ENCODE data around the gene IPO5. TPM values are rescaled to one million over a fixed set of nuclear protein-coding genes. Genes with fewer than 3 reads are reported as not detected.

IPO5 gene
- total RNA-seq, 1 experiment from 2014 or later, result 155 TPM

DNA sequence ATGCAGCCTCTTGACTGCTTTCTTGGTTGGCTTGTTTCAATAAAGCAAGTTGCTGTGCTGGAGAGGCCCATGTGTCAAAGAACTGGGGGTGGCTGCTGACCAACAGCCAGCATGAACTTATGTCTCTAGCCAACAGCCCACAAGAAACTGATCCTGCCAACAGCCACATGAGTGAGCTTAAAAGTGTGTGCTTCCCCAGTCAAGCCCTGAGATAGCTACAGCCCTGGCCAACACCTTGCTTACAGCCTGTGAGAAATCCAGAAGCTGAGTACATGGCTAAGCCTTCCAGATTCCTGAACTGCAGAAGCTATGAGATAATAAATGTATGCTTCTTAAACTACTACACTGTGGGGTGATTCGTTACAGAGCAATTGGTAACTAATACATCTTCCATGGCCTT, 38.9 kb upstream of the IPO5 start:
- no peak overlapping the region for H3K4me3 ChIP-seq (ENCODE audit: low read length)
- no TSS peak for BruUV-seq (replicated peaks)
- no peaks in the 10 kb centered on the region for H3K79me2 ChIP-seq (ENCODE audit: low read length)
- H3K9me3 ChIP-seq (ENCODE audit: low read length), result no peaks in the 10 kb centered on the region
- H3K4me2 ChIP-seq (ENCODE audit: low read length), result no peak overlapping the region
- H3F3A ChIP-seq (ENCODE audit: low read length, unreplicated experiment), result no peaks in the 10 kb centered on the region
- no peak for DNase-seq
- TF ChIP-seq EZH2 (IDR thresholded peaks at IDR 0.05; ENCODE audit: low read length, unreplicated experiment), result no peak
- no peak for TF ChIP-seq EZH2phosphoT487 (IDR thresholded peaks at IDR 0.05; ENCODE audit: borderline replicate concordance, low read length)
- no peak for TF ChIP-seq CTCF (conservative IDR thresholded peaks at IDR 0.05; ENCODE audit: low read depth, low read length)
- H3K9ac ChIP-seq (ENCODE audit: low read length), result no peak overlapping the region
- intact Hi-C loops (cut with micrococcal nuclease), result no loop called here
- ChIA-PET POLR2A (ENCODE audit: unreplicated experiment) (no interaction called here), CTCF (no interaction called here)
- no peak overlapping the region for H2AFZ ChIP-seq (ENCODE audit: low read length)
- H3K36me3 ChIP-seq (ENCODE audit: low read depth, low read length), result no peaks in the 10 kb centered on the region
- H3K27me3 ChIP-seq (ENCODE audit: low read length), result no peaks in the 10 kb centered on the region
- H3K4me1 ChIP-seq (ENCODE audit: insufficient read depth, low read length), result peaks cover 10% of the 10 kb centered on the region; the same call in 1 of the 2 replicates
- H3K9me2 ChIP-seq (replicated peaks; ENCODE audit: low read length), result no peaks in the 10 kb centered on the region
- no peak for ATAC-seq
- no peaks in the 10 kb centered on the region for H4K20me1 ChIP-seq (ENCODE audit: low read length)
- no peak overlapping the region for H3K27ac ChIP-seq (ENCODE audit: low read length)

- ATAC-seq (no peak), DNase-seq (no peak)
- Histone ChIP-seq H4K20me1 (ENCODE audit: low read length) (no peaks in the 10 kb centered on the region), H3K9me3 (ENCODE audit: low read length) (no peaks in the 10 kb centered on the region), H3K4me2 (ENCODE audit: low read length) (no peak overlapping the region), H2AFZ (ENCODE audit: low read length) (no peak overlapping the region), H3K27me3 (ENCODE audit: low read length) (no peaks in the 10 kb centered on the region), H3K9me2 (replicated peaks; ENCODE audit: low read length) (no peaks in the 10 kb centered on the region), H3K9ac (ENCODE audit: low read length) (no peak overlapping the region), H3F3A (ENCODE audit: low read length, unreplicated experiment) (no peaks in the 10 kb centered on the region), H3K27ac (ENCODE audit: low read length) (no peak overlapping the region), H3K36me3 (ENCODE audit: low read depth, low read length) (no peaks in the 10 kb centered on the region), H3K4me3 (ENCODE audit: low read length) (no peak overlapping the region), H3K4me1 (ENCODE audit: insufficient read depth, low read length) (no peaks in the 10 kb centered on the region), H3K79me2 (ENCODE audit: low read length) (no peaks in the 10 kb centered on the region)
- intact Hi-C loops (cut with micrococcal nuclease), result no loop called here
- ChIA-PET POLR2A (ENCODE audit: unreplicated experiment) (no interaction called here), CTCF (no interaction called here)
- TF ChIP-seq EZH2 (IDR thresholded peaks at IDR 0.05; ENCODE audit: low read length, unreplicated experiment), result no peak
- no peak for TF ChIP-seq CTCF (conservative IDR thresholded peaks at IDR 0.05; ENCODE audit: low read depth, low read length)
- no peak for TF ChIP-seq EZH2phosphoT487 (IDR thresholded peaks at IDR 0.05; ENCODE audit: borderline replicate concordance, low read length)
- no TSS peak for BruUV-seq (replicated peaks)
Observed at GRCh38 chr13:97921176-97921816, 32.2 kb upstream of the IPO5 start.

DNA sequence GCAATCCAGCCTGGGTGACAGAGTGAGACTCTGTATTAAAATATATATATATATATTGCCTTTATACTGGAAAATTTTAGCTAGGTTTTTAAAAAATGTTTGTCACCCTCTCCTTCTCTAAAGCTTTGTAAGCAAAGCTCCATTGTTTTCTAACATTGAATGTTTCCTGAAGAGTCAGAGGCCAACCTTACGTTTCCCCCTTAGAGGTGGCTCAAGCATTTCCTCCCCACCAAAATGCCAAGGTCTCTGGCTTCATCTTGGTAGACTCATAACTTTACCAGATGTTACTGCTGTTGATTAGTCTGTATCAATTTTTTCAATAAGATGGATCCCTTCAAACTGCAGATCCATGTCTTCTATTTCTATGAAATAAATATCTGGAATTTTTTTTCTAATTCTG, 25.2 kb upstream of the IPO5 start:
- H3K27ac ChIP-seq (ENCODE audit: low read length), result no peak overlapping the region
- DNase-seq, result no peak
- ChIA-PET CTCF (no interaction called here), POLR2A (ENCODE audit: unreplicated experiment) (no interaction called here)
- no peaks in the 10 kb centered on the region for H3K4me1 ChIP-seq (ENCODE audit: insufficient read depth, low read length)
- no peaks in the 10 kb centered on the region for H4K20me1 ChIP-seq (ENCODE audit: low read length)
- H3K79me2 ChIP-seq (ENCODE audit: low read length), result no peaks in the 10 kb centered on the region
- TF ChIP-seq EZH2 (IDR thresholded peaks at IDR 0.05; ENCODE audit: low read length, unreplicated experiment) (no peak), EZH2phosphoT487 (IDR thresholded peaks at IDR 0.05; ENCODE audit: borderline replicate concordance, low read length) (no peak), CTCF (conservative IDR thresholded peaks at IDR 0.05; ENCODE audit: low read depth, low read length) (no peak)
- H3K9me3 ChIP-seq (ENCODE audit: low read length), result no peaks in the 10 kb centered on the region
- H3F3A ChIP-seq (ENCODE audit: low read length, unreplicated experiment), result no peaks in the 10 kb centered on the region
- no peaks in the 10 kb centered on the region for H3K36me3 ChIP-seq (ENCODE audit: low read depth, low read length)
- no peak overlapping the region for H3K9ac ChIP-seq (ENCODE audit: low read length)
- intact Hi-C loops (cut with micrococcal nuclease), result no loop called here
- H3K4me3 ChIP-seq (ENCODE audit: low read length), result no peak overlapping the region
- no peaks in the 10 kb centered on the region for H3K27me3 ChIP-seq (ENCODE audit: low read length)
- no peak overlapping the region for H3K4me2 ChIP-seq (ENCODE audit: low read length)
- no peak for ATAC-seq
- H3K9me2 ChIP-seq (replicated peaks; ENCODE audit: low read length), result no peaks in the 10 kb centered on the region
- BruUV-seq (replicated peaks), result no TSS peak
- no peak overlapping the region for H2AFZ ChIP-seq (ENCODE audit: low read length)
